Activated CD4-positive, alpha-beta T cell treated with anti-CD3 and anti-CD28 coated beads, Interleukin-2, amount 50 U/mL, for 16 hours (primary cell): ENCODE data around the gene IL32.
"Not testable (repeated sequence)": the region's sequence is repeated elsewhere in the genome, so short reads cannot be mapped to it uniquely, and the experiment has no call there.

Source experiments
- DNase-seq: peaks from one replicate; pipeline ENCODE4 v3.0.0-alpha.2; 2020

Gene IL32

GRCh38 chr16:3053330-3053710, 12.1 kb upstream of the IL32 start:
- not testable (repeated sequence) for DNase-seq

- DNase-seq = peak; percentile 83
Measured at GRCh38 chr16:3054965-3055733, 10.3 kb upstream of the IL32 start.

- not testable (repeated sequence) for DNase-seq
Measured at GRCh38 chr16:3055734-3056115, 9.7 kb upstream of the IL32 start.

- DNase-seq = no peak
Measured at GRCh38 chr16:3056336-3057180, 8.9 kb upstream of the IL32 start.

GRCh38 chr16:3057181-3058138, 8.0 kb upstream of the IL32 start:
- peak; percentile 67 for DNase-seq

GRCh38 chr16:3058139-3059030, 7.1 kb upstream of the IL32 start:
- DNase-seq = peak; percentile 72

GRCh38 chr16:3059041-3059722, 6.3 kb upstream of the IL32 start:
- peak; percentile 91 for DNase-seq

- no peak for DNase-seq
Measured at GRCh38 chr16:3059723-3060242, 5.7 kb upstream of the IL32 start.

- no peak for DNase-seq
Measured at GRCh38 chr16:3060339-3061127, 4.9 kb upstream of the IL32 start.

GRCh38 chr16:3062553-3062952, 2.9 kb upstream of the IL32 start:
- no peak for DNase-seq

GRCh38 chr16:3063625-3064386, 1.6 kb upstream of the IL32 start:
- DNase-seq = no peak

- no peak for DNase-seq
Measured at GRCh38 chr16:3065742-3066439, 451 bp downstream of the IL32 start.

GRCh38 chr16:3066440-3066748, 954 bp downstream of the IL32 start:
- DNase-seq = no peak

GRCh38 chr16:3068487-3068886, 3.0 kb downstream of the IL32 start:
- no peak for DNase-seq

- DNase-seq = not testable (repeated sequence)
Measured at GRCh38 chr16:3069146-3069545, 3.7 kb downstream of the IL32 start.

- peak; percentile 47 for DNase-seq
Measured at GRCh38 chr16:3070608-3071111, 5.2 kb downstream of the IL32 start.

- DNase-seq = no peak
Measured at GRCh38 chr16:3071655-3072054, 6.2 kb downstream of the IL32 start.

- peak; percentile 74 for DNase-seq
Measured at GRCh38 chr16:3072148-3072547, 6.7 kb downstream of the IL32 start.
